ENCODE measurements around the gene UMAD1.

- no peak for TF ChIP-seq POLR2A (IDR thresholded peaks at IDR 0.05)
- no peak for TF ChIP-seq CTCF (IDR thresholded peaks at IDR 0.05)
These were observed 230.0 kb downstream of the UMAD1 start for GRCh38 chr7:7870555-7870954.

Data from Peyer's patch (tissue), 4 donors.